Gastroesophageal sphincter (tissue), 4 donors: Measurements from ENCODE around the gene CACNA1D. TPM values are rescaled to one million over a fixed set of nuclear protein-coding genes. Genes with fewer than 3 reads are reported as not detected.

Experiments used
- ATAC-seq: fragments of 150-250 bp; one replicate; pipeline ENCODE4 v1.9.1; 2016; ENCODE audit warnings: mild to moderate bottlenecking, moderate library complexity
- H3K27ac ChIP-seq, 4 donors: fragments of 200-600 bp; sonication (generic) in 3 of 4; 1 replicate in 3 of 4; 2 replicates in 1 of 4; pipeline ENCODE4 v1.5.1; 2016 to 2019
- H3K27me3 ChIP-seq: fragments of 200-600 bp; sonication (generic); one replicate; pipeline ENCODE4 v1.5.1; 2019
- H3K36me3 ChIP-seq, 2 donors: fragments of 200-600 bp; sonication (generic); one replicate each; pipeline ENCODE4 v1.5.1; 2019; ENCODE audit warnings: control low read depth in 1 of 2
- H3K4me1 ChIP-seq, 3 donors: fragments of 200-600 bp; sonication (generic); 1 replicate in 2 of 3; 2 replicates in 1 of 3; pipeline ENCODE4 v1.5.1; 2016 to 2019; ENCODE audit warnings: control low read depth in 2 of 3
- H3K4me3 ChIP-seq, 2 donors: fragments of 200-600 bp; sonication (generic); one replicate each; pipeline ENCODE4 v1.5.1; 2019; ENCODE audit warnings: mild to moderate bottlenecking in 1 of 2, moderate library complexity in 1 of 2
- H3K9me3 ChIP-seq, 3 donors: fragments of 200-600 bp; sonication (generic); one replicate each; pipeline ENCODE4 v1.5.1; 2017 to 2019; ENCODE audit warnings: control low read depth in 2 of 3
- CTCF ChIP-seq, 4 experiments: fragments of 200-600 bp in 2 of 4; fragments of 450-650 bp in 2 of 4; sonication (generic) in 1 of 4; IDR thresholded peaks; one replicate each; pipeline ENCODE4 v1.5.1; 2017 to 2019; ENCODE audit warnings: antibody characterized with exemption in 4 of 4, mild to moderate bottlenecking in 2 of 4, moderate library complexity in 2 of 4
- EP300 ChIP-seq: sonication (generic); formaldehyde crosslinking; IDR thresholded peaks from one replicate; pipeline ENCODE4 v1.6.1; 2017; ENCODE audit warnings: antibody characterized with exemption, mild to moderate bottlenecking
- POLR2A ChIP-seq, 2 donors: fragments of 450-650 bp; IDR thresholded peaks; one replicate each; pipeline ENCODE4 v1.6.1; 2017; ENCODE audit warnings: antibody characterized with exemption in 2 of 2, mild to moderate bottlenecking in 2 of 2, moderate library complexity in 1 of 2
- POLR2AphosphoS5 ChIP-seq: sonication (generic); formaldehyde crosslinking; IDR thresholded peaks from one replicate; pipeline ENCODE4 v1.6.1; 2017; ENCODE audit warnings: antibody characterized with exemption
- WGBS, 2 donors: methylation state at CpG; one replicate each; pipeline ENCODE4 v1.1.5; 2018; ENCODE audit warnings: low coverage in 1 of 2; 5-methylcytosine and 5-hydroxymethylcytosine counted together
- total RNA-seq, 4 donors: library from RNA; depleted of rRNA; stranded (reverse); fragments of >200 nt; gene quantifications; one replicate each; pipeline ENCODE4 v1.1.0, GENCODE V29; 2016

CACNA1D gene
- total RNA-seq, 4 donors from 2014 or later = 0.52 to 5.7 (median 3.6) TPM

- WGBS, 2 donors = no CpG with 5 or more reads among the region's 4 CpGs
- H3K4me3 ChIP-seq = no peak overlapping the region
- no peaks in the 10 kb centered on the region for H3K27me3 ChIP-seq
- no peak for ATAC-seq
- H3K9me3 ChIP-seq = no peaks in the 10 kb centered on the region
- no peak overlapping the region for H3K27ac ChIP-seq
- H3K36me3 ChIP-seq = no peaks in the 10 kb centered on the region
- TF ChIP-seq CTCF (IDR thresholded peaks at IDR 0.05) (no peak), POLR2AphosphoS5 (no peak), POLR2A (IDR thresholded peaks at IDR 0.05) (no peak), EP300 (no peak)
- H3K4me1 ChIP-seq = peaks cover 0 to 6% (median 0%) of the 10 kb centered on the region in 3 donors
Observed at GRCh38 chr3:53712817-53713388, 218.5 kb downstream of the CACNA1D start.

- no peaks in the 10 kb centered on the region for H3K27me3 ChIP-seq
- no peak overlapping the region for H3K27ac ChIP-seq
- WGBS, 2 donors = no CpG with 5 or more reads among the region's 2 CpGs
- no peaks in the 10 kb centered on the region for H3K9me3 ChIP-seq
- peaks cover 0 to 6% (median 0%) of the 10 kb centered on the region in 3 donors for H3K4me1 ChIP-seq
- no peaks in the 10 kb centered on the region for H3K36me3 ChIP-seq
- TF ChIP-seq EP300 (no peak), POLR2AphosphoS5 (no peak), POLR2A (IDR thresholded peaks at IDR 0.05) (no peak), CTCF (IDR thresholded peaks at IDR 0.05) (no peak)
- no peak for ATAC-seq
- H3K4me3 ChIP-seq = no peak overlapping the region
Observed at GRCh38 chr3:53713626-53714025, 219.2 kb downstream of the CACNA1D start.

GRCh38 chr3:53715815-53716483, 221.5 kb downstream of the CACNA1D start:
- no peaks in the 10 kb centered on the region for H3K4me1 ChIP-seq
- no peak overlapping the region for H3K27ac ChIP-seq
- no peaks in the 10 kb centered on the region for H3K36me3 ChIP-seq
- H3K27me3 ChIP-seq = no peaks in the 10 kb centered on the region
- no peak for ATAC-seq
- H3K4me3 ChIP-seq = no peak overlapping the region
- 59 to 69% methylated on average over 2 to 5 of the region's 5 CpGs for WGBS, 2 donors
- no peak for TF ChIP-seq CTCF (IDR thresholded peaks at IDR 0.05)
- no peak for TF ChIP-seq POLR2A (IDR thresholded peaks at IDR 0.05)
- TF ChIP-seq POLR2AphosphoS5 = no peak
- no peak for TF ChIP-seq EP300
- no peaks in the 10 kb centered on the region for H3K9me3 ChIP-seq

GRCh38 chr3:53716998-53717397, 222.6 kb downstream of the CACNA1D start:
- no peaks in the 10 kb centered on the region for H3K4me1 ChIP-seq
- H3K9me3 ChIP-seq = no peaks in the 10 kb centered on the region
- ATAC-seq = no peak
- TF ChIP-seq POLR2A (IDR thresholded peaks at IDR 0.05) = no peak
- no peak for TF ChIP-seq CTCF (IDR thresholded peaks at IDR 0.05)
- no peak for TF ChIP-seq EP300
- no peak for TF ChIP-seq POLR2AphosphoS5
- no peaks in the 10 kb centered on the region for H3K36me3 ChIP-seq
- no peaks in the 10 kb centered on the region for H3K27me3 ChIP-seq
- WGBS, 2 donors = 83% methylated on average over 7 of the region's 7 CpGs; no CpG with 5 or more reads in 1 of the 2 donors
- no peak overlapping the region for H3K4me3 ChIP-seq
- H3K27ac ChIP-seq = no peak overlapping the region

- Histone ChIP-seq H3K27me3 (no peaks in the 10 kb centered on the region), H3K36me3 (no peaks in the 10 kb centered on the region), H3K9me3 (no peaks in the 10 kb centered on the region), H3K4me1 (no peaks in the 10 kb centered on the region), H3K27ac (no peak overlapping the region), H3K4me3 (no peak overlapping the region)
- TF ChIP-seq POLR2A (IDR thresholded peaks at IDR 0.05) = no peak
- TF ChIP-seq CTCF (IDR thresholded peaks at IDR 0.05) = no peak
- no peak for TF ChIP-seq POLR2AphosphoS5
- no peak for TF ChIP-seq EP300
- ATAC-seq = no peak
- WGBS, 2 donors = 80% methylated on average over 1 of the region's 17 CpGs; no CpG with 5 or more reads in 1 of the 2 donors
Observed at GRCh38 chr3:53718462-53718861, 224.1 kb downstream of the CACNA1D start.
